Neural cell (in vitro differentiated cells): ENCODE data around the gene ANKS1B. TPM values are rescaled to one million over a fixed set of nuclear protein-coding genes. Genes with fewer than 3 reads are reported as not detected.

ENCODE experiments used
- H2AFZ ChIP-seq: fragments of 200-600, 300-800 bp; sonication (generic), shearing (Covaris generic); 2 replicates; pipeline ENCODE4 v1.6.0; 2014; ENCODE audit warnings: low read depth, mild to moderate bottlenecking, antibody characterized with exemption, low read length, moderate library complexity
- H3F3A ChIP-seq: fragments of 200-600 bp; shearing (Covaris generic); 2 replicates; pipeline ENCODE4 v1.6.1; 2016; ENCODE audit warnings: mild to moderate bottlenecking, moderate library complexity, mixed read lengths, antibody characterized with exemption, low read length; ENCODE audit not compliant: insufficient read depth, poor library complexity, severe bottlenecking
- H3K27ac ChIP-seq: fragments of 200-600, 300-800 bp; sonication (generic), shearing (Covaris generic); 2 replicates; pipeline ENCODE4 v1.5.1; 2014; ENCODE audit warnings: mild to moderate bottlenecking, low read length, moderate library complexity
- H3K27me3 ChIP-seq: fragments of 300-800, 200-600 bp; sonication (generic), shearing (Covaris generic); 2 replicates; pipeline ENCODE4 v1.6.0; 2014; ENCODE audit warnings: mild to moderate bottlenecking, low read depth, low read length, moderate library complexity; ENCODE audit not compliant: insufficient read depth
- H3K36me3 ChIP-seq: fragments of 300-800, 200-600 bp; sonication (generic), shearing (Covaris generic); 2 replicates; pipeline ENCODE4 v1.5.1; 2014; ENCODE audit warnings: mild to moderate bottlenecking, antibody characterized with exemption, low read length, moderate library complexity; ENCODE audit not compliant: insufficient read depth
- H3K4me2 ChIP-seq: fragments of 300-800, 200-600 bp; sonication (generic), shearing (Covaris generic); 2 replicates; pipeline ENCODE4 v1.6.0; 2014; ENCODE audit warnings: mild to moderate bottlenecking, low read length
- H3K4me3 ChIP-seq: fragments of 300-800, 200-600 bp; sonication (generic), shearing (Covaris generic); 2 replicates; pipeline ENCODE4 v1.5.1; 2014; ENCODE audit warnings: mild to moderate bottlenecking, low read length, moderate library complexity
- H3K79me2 ChIP-seq: fragments of 200-600 bp; shearing (Covaris generic); replicated peaks from 2 replicates; pipeline ENCODE4 v1.6.0; 2014; ENCODE audit warnings: mild to moderate bottlenecking, low read length, moderate library complexity; ENCODE audit not compliant: insufficient read depth
- H3K9ac ChIP-seq: fragments of 300-800, 200-600 bp; sonication (generic), shearing (Covaris generic); 2 replicates; pipeline ENCODE4 v1.6.1; 2016; ENCODE audit warnings: mild to moderate bottlenecking, low read length, mixed read lengths
- H3K9me2 ChIP-seq: fragments of 200-600 bp; shearing (Covaris generic); 2 replicates; pipeline ENCODE4 v1.6.1; 2016; ENCODE audit warnings: mild to moderate bottlenecking, low read length, mixed read lengths; ENCODE audit not compliant: insufficient read depth
- H3K9me3 ChIP-seq: fragments of 200-600, 300-800 bp; sonication (generic), shearing (Covaris generic); 2 replicates; pipeline ENCODE4 v1.6.1; 2016; ENCODE audit warnings: mild to moderate bottlenecking, mixed run types, low read length, moderate library complexity, mixed read lengths
- H4K20me1 ChIP-seq: fragments of 200-600 bp; shearing (Covaris generic); 2 replicates; pipeline ENCODE4 v1.6.1; 2016; ENCODE audit warnings: mild to moderate bottlenecking, mixed run types; ENCODE audit not compliant: insufficient read depth
- EP300 ChIP-seq: fragments of 450-650 bp; conservative IDR thresholded peaks from 2 replicates; pipeline ENCODE4 v1.6.1; 2014; ENCODE audit warnings: antibody characterized with exemption, mild to moderate bottlenecking, moderate library complexity; ENCODE audit not compliant: poor library complexity, severe bottlenecking
- EZH2 ChIP-seq: fragments of 200-600, 300-800 bp; shearing (Covaris generic), sonication (generic); IDR thresholded peaks from 2 replicates; pipeline ENCODE4 v1.6.1; 2014; ENCODE audit warnings: antibody characterized with exemption, low read length, borderline replicate concordance, mild to moderate bottlenecking; ENCODE audit not compliant: insufficient read depth, poor library complexity, severe bottlenecking
- MXI1 ChIP-seq: fragments of 450-650 bp; conservative IDR thresholded peaks from 2 replicates; pipeline ENCODE4 v1.6.1; 2014; ENCODE audit warnings: antibody characterized with exemption, mild to moderate bottlenecking; ENCODE audit not compliant: poor library complexity, severe bottlenecking
- POLR2AphosphoS5 ChIP-seq: IDR thresholded peaks from 2 replicates; pipeline ENCODE4 v1.6.1; 2012
- RAD21 ChIP-seq: fragments of 450-650 bp; conservative IDR thresholded peaks from 2 replicates; pipeline ENCODE4 v1.6.1; 2014; ENCODE audit warnings: antibody characterized with exemption, mild to moderate bottlenecking, moderate library complexity
- SMC3 ChIP-seq: fragments of 450-650 bp; conservative IDR thresholded peaks from 2 replicates; pipeline ENCODE4 v1.6.1; 2014; ENCODE audit warnings: antibody characterized with exemption, mild to moderate bottlenecking, moderate library complexity; ENCODE audit not compliant: poor library complexity
- TAF1 ChIP-seq: IDR thresholded peaks from 2 replicates; pipeline ENCODE4 v1.6.1; 2012; ENCODE audit warnings: low read depth
- polyA plus RNA-seq: library from polyadenylated mRNA; depleted of rRNA; stranded (reverse); fragments of >200 nt; gene quantifications from 2 replicates; pipeline ENCODE4 v1.2.3, GENCODE V29; 2014
- TF ChIP-seq, protein P1 (sequence below): IDR thresholded peaks from 2 replicates; pipeline ENCODE4 v1.6.1; 2012; ENCODE audit warnings: borderline replicate concordance
- TF ChIP-seq, protein P2 (sequence below): fragments of 450-650 bp; IDR thresholded peaks from 2 replicates; pipeline ENCODE4 v1.5.1; 2014; ENCODE audit warnings: antibody characterized with exemption, mild to moderate bottlenecking, moderate library complexity; ENCODE audit not compliant: poor library complexity, severe bottlenecking

The ANKS1B gene
- polyA plus RNA-seq, 1 donor from 2014 or later: 65.6 TPM

DNA sequence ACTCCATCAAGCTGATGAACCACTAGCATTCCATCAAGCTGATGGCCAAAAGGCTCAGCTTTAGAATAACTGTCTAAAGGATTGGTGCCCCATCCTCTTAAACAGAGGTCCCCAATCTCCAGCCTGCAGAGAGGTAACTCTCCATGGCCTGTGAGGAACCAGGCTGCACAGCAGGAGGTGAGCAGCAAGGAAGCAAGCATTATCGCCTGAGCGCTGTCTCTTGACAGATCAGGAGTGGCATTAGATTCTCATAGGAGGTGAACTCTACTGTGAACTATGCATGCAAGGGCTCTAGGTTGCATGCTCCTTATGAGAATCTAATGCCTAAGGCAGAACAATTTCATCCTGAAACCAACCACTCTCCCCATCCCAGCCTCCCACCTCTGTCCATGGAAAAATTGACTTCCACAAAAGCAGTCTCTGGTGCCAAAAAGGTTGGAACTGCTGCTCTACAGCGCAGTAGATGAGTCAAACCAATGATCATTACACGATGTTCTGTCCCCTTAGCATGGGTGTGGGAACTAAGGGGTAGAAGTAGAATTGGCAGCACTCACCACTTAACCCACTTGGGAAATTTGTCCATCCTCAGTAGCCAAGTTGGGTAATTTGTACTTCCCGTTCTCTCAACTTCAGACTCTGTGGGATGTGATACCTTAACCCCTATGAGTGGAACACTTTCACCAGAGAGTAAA is 66.9 kb downstream of the ANKS1B start:
- no peaks in the 10 kb centered on the region for H3K9me2 ChIP-seq
- no peak overlapping the region for H2AFZ ChIP-seq
- H3K27ac ChIP-seq: no peak overlapping the region
- TF ChIP-seq EZH2 (no peak), RAD21 (no peak), MXI1 (no peak), POLR2AphosphoS5 (no peak), TAF1 (no peak), SMC3 (no peak), EP300 (no peak)
- TF ChIP-seq, protein P1, sequence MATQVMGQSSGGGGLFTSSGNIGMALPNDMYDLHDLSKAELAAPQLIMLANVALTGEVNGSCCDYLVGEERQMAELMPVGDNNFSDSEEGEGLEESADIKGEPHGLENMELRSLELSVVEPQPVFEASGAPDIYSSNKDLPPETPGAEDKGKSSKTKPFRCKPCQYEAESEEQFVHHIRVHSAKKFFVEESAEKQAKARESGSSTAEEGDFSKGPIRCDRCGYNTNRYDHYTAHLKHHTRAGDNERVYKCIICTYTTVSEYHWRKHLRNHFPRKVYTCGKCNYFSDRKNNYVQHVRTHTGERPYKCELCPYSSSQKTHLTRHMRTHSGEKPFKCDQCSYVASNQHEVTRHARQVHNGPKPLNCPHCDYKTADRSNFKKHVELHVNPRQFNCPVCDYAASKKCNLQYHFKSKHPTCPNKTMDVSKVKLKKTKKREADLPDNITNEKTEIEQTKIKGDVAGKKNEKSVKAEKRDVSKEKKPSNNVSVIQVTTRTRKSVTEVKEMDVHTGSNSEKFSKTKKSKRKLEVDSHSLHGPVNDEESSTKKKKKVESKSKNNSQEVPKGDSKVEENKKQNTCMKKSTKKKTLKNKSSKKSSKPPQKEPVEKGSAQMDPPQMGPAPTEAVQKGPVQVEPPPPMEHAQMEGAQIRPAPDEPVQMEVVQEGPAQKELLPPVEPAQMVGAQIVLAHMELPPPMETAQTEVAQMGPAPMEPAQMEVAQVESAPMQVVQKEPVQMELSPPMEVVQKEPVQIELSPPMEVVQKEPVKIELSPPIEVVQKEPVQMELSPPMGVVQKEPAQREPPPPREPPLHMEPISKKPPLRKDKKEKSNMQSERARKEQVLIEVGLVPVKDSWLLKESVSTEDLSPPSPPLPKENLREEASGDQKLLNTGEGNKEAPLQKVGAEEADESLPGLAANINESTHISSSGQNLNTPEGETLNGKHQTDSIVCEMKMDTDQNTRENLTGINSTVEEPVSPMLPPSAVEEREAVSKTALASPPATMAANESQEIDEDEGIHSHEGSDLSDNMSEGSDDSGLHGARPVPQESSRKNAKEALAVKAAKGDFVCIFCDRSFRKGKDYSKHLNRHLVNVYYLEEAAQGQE: no peak
- TF ChIP-seq, protein P2, sequence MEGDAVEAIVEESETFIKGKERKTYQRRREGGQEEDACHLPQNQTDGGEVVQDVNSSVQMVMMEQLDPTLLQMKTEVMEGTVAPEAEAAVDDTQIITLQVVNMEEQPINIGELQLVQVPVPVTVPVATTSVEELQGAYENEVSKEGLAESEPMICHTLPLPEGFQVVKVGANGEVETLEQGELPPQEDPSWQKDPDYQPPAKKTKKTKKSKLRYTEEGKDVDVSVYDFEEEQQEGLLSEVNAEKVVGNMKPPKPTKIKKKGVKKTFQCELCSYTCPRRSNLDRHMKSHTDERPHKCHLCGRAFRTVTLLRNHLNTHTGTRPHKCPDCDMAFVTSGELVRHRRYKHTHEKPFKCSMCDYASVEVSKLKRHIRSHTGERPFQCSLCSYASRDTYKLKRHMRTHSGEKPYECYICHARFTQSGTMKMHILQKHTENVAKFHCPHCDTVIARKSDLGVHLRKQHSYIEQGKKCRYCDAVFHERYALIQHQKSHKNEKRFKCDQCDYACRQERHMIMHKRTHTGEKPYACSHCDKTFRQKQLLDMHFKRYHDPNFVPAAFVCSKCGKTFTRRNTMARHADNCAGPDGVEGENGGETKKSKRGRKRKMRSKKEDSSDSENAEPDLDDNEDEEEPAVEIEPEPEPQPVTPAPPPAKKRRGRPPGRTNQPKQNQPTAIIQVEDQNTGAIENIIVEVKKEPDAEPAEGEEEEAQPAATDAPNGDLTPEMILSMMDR: no peak
- H3K9ac ChIP-seq: no peak overlapping the region
- no peaks in the 10 kb centered on the region for H3F3A ChIP-seq
- H3K4me3 ChIP-seq: no peak overlapping the region
- no peaks in the 10 kb centered on the region for H3K27me3 ChIP-seq
- no peaks in the 10 kb centered on the region for H3K36me3 ChIP-seq
- no peaks in the 10 kb centered on the region for H4K20me1 ChIP-seq
- H3K4me2 ChIP-seq: no peak overlapping the region
- H3K79me2 ChIP-seq: no peaks in the 10 kb centered on the region
- no peaks in the 10 kb centered on the region for H3K9me3 ChIP-seq

DNA sequence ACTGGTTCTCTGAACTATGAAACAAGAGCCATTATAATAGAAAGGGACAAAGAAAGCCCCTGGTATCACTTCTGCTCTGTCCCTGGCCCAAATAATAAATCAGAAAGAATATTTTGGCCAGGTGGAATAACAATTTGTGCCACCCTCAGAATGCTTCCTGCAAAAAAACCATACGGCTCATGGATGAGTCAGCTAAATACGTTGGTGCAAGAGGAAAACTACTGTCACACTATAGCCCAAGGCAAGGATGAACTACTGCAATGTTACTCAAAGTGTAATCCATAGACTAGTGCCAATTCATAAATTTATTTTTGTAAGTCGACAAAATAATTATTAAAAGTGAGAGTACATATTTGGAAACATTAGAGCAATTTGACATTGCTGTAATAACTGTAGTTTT is 68.2 kb downstream of the ANKS1B start:
- TF ChIP-seq RAD21 (no peak), MXI1 (no peak), POLR2AphosphoS5 (no peak), TAF1 (no peak), SMC3 (no peak), EP300 (no peak), EZH2 (no peak)
- TF ChIP-seq, protein P2: no peak
- TF ChIP-seq, protein P1: no peak
- Histone ChIP-seq H3K9me2 (no peaks in the 10 kb centered on the region), H3F3A (no peaks in the 10 kb centered on the region), H3K9ac (no peak overlapping the region), H3K4me3 (no peak overlapping the region), H3K36me3 (no peaks in the 10 kb centered on the region), H4K20me1 (no peaks in the 10 kb centered on the region), H3K27me3 (no peaks in the 10 kb centered on the region), H3K4me2 (no peak overlapping the region), H2AFZ (no peak overlapping the region), H3K27ac (no peak overlapping the region), H3K9me3 (no peaks in the 10 kb centered on the region), H3K79me2 (no peaks in the 10 kb centered on the region)
